HEK293T (cell line): ENCODE data around the gene MAML1.
"Not testable (repeated sequence)": the region's sequence is repeated elsewhere in the genome, so short reads cannot be mapped to it uniquely, and the experiment has no call there.

Source experiments
- CTCF ChIA-PET: fragments of 350-600 bp; formaldehyde crosslinking; extraction: SDS; loops from one replicate; lab custom pipeline; 2021; ENCODE audit warnings: antibody characterized with exemption, inconsistent platforms; lab: Yijun Ruan, JAX
- POLR2A ChIA-PET: fragments of 350-600 bp; formaldehyde crosslinking; extraction: SDS; loops from one replicate; lab custom pipeline; 2020; ENCODE audit warnings: antibody characterized with exemption, inconsistent platforms; lab: Yijun Ruan, JAX
- DNase-seq: peaks from one replicate; pipeline ENCODE4 v3.0.0; 2012; ENCODE audit warnings: mixed read lengths; ENCODE audit errors: extremely low spot score
- ARNT ChIP-seq: fragments of 450-650 bp; IDR thresholded peaks from 2 replicates; pipeline ENCODE4 v1.6.1; 2017; ENCODE audit warnings: mild to moderate bottlenecking
- BHLHE40 ChIP-seq: fragments of 450-650 bp; IDR thresholded peaks from 2 replicates; pipeline ENCODE4 v1.6.1; 2016; ENCODE audit warnings: mild to moderate bottlenecking, moderate library complexity, borderline replicate concordance
- CTBP1 ChIP-seq: fragments of 450-650 bp; IDR thresholded peaks from 2 replicates; pipeline ENCODE4 v1.6.1; 2016; ENCODE audit warnings: borderline replicate concordance
- ELF4 ChIP-seq: fragments of 450-650 bp; IDR thresholded peaks from 2 replicates; pipeline ENCODE4 v1.6.1; 2017; ENCODE audit warnings: antibody characterized with exemption
- FOXA1 ChIP-seq: fragments of 450-650 bp; IDR thresholded peaks from 2 replicates; pipeline ENCODE4 v1.6.1; 2016; ENCODE audit warnings: mild to moderate bottlenecking
- FOXK2 ChIP-seq: fragments of 450-650 bp; IDR thresholded peaks from 2 replicates; pipeline ENCODE4 v1.6.1; 2016; ENCODE audit warnings: mild to moderate bottlenecking
- FOXM1 ChIP-seq: fragments of 450-650 bp; IDR thresholded peaks from 2 replicates; pipeline ENCODE4 v1.6.1; 2017; ENCODE audit warnings: mild to moderate bottlenecking, borderline replicate concordance
- HDGF ChIP-seq: fragments of 450-650 bp; IDR thresholded peaks from 2 replicates; pipeline ENCODE4 v1.6.1; 2017; ENCODE audit warnings: antibody characterized with exemption, borderline replicate concordance
- L3MBTL2 ChIP-seq: fragments of 450-650 bp; conservative IDR thresholded peaks from 2 replicates; pipeline ENCODE4 v1.6.1; 2016; ENCODE audit warnings: mild to moderate bottlenecking
- LEF1 ChIP-seq: fragments of 450-650 bp; IDR thresholded peaks from 2 replicates; pipeline ENCODE4 v1.6.1; 2017; ENCODE audit warnings: mild to moderate bottlenecking, borderline replicate concordance
- NFRKB ChIP-seq: fragments of 450-650 bp; IDR thresholded peaks from 2 replicates; pipeline ENCODE4 v1.6.1; 2016; ENCODE audit warnings: mild to moderate bottlenecking, moderate library complexity
- PKNOX1 ChIP-seq: fragments of 450-650 bp; IDR thresholded peaks from 2 replicates; pipeline ENCODE4 v1.6.1; 2016
- SP1 ChIP-seq: fragments of 450-650 bp; IDR thresholded peaks from 2 replicates; pipeline ENCODE4 v1.6.1; 2017
- SUZ12 ChIP-seq: fragments of 450-650 bp; IDR thresholded peaks from 2 replicates; pipeline ENCODE4 v1.6.1; 2016; ENCODE audit warnings: mild to moderate bottlenecking
- TARDBP ChIP-seq: fragments of 450-650 bp; IDR thresholded peaks from 2 replicates; pipeline ENCODE4 v1.6.1; 2016
- ZNF384 ChIP-seq: fragments of 450-650 bp; IDR thresholded peaks from 2 replicates; pipeline ENCODE4 v1.6.1; 2016

MAML1 gene

DNA sequence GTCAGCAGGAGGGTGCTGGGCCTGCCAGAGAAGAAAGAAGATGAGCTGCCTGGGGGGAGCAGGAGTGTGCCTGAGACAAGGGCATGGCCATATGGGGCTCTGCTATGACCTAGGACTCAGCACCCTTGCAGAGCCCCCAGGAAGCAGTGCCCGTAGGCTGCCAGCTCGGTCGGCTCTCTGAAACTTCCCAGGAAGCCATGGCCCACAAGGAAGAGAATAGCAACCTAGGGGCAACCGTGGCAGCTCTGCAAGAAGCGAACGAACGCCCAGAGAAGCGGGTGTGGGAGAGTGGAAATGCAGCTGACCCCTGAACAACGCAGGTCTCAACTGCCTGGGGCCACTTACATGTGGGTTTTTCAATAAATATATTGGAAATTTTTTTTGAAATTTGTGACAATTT, 50.5 kb downstream of the MAML1 start:
- ChIA-PET POLR2A (no interaction called here), CTCF (no interaction called here)
- TF ChIP-seq L3MBTL2 (no peak), CTBP1 (no peak), SP1 (no peak), HDGF (no peak), FOXM1 (no peak), PKNOX1 (no peak), ZNF384 (no peak), FOXK2 (no peak), ELF4 (no peak), SUZ12 (no peak), ARNT (no peak), TARDBP (no peak), LEF1 (no peak), NFRKB (no peak), FOXA1 (no peak)
- DNase-seq, result no peak

GRCh38 chr5:179786861-179787260, 54.2 kb downstream of the MAML1 start:
- ChIA-PET CTCF (no interaction called here), POLR2A (no interaction called here)

DNA sequence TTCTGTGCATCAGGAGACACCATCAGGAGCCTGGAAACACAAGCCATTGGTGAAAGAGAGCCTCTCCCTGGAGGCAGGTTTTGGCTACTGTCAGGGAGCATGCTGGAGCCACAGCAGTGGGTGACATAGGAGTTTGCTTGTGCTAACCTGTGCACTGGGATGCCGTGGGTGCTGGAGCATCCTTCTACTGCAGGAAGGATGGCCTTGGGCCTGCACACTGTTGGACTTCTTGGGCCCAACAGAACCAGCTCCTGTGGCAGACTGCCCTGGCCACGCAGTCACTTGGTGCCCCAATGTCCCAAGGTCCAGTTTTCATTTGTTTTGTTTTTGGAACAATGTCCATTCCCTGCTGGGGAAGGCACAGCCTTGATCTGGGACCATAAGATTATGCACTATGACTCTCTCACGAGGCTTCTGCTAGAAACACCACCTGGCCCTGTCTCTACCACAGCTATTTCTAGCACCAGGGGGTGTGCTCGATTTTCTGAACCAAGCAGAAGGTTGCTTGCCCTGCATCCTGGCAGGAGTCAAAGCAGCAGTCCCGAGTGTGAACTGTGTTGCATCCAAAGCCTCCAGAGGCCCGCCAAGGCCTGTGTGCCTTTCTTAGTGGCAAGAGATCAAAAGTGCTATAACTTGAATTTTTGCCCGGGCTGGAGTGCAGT, 55.7 kb downstream of the MAML1 start:
- no peak for TF ChIP-seq ZNF384
- DNase-seq, result no peak
- ChIA-PET CTCF (interaction anchor here (1.4 kb wide), 1 partner anchor 26 kb away, joined by 5 read pairs; no protein-coding TSS in a partner anchor), POLR2A (no interaction called here)

More at GRCh38 chr5:179786861-179787260, 54.2 kb downstream of the MAML1 start:
- no peak for DNase-seq
- TF ChIP-seq ZNF384 (no peak), PKNOX1 (no peak), BHLHE40 (no peak), FOXM1 (no peak), FOXK2 (no peak)

GRCh38 chr5:179789278-179789677, 56.7 kb downstream of the MAML1 start:
- POLR2A ChIA-PET, DNase-seq: not testable (repeated sequence)
- CTCF ChIA-PET, result interaction anchor here (1.4 kb wide), 1 partner anchor 27 kb away, joined by 5 read pairs; no protein-coding TSS in a partner anchor

GRCh38 chr5:179791881-179792611, 59.4 kb downstream of the MAML1 start:
- TF ChIP-seq NFRKB (no peak), HDGF (no peak), SUZ12 (no peak), L3MBTL2 (no peak), BHLHE40 (no peak), FOXK2 (no peak), ZNF384 (no peak), PKNOX1 (no peak), TARDBP (no peak)
- CTCF ChIA-PET, result no interaction called here
- DNase-seq, result no peak
- POLR2A ChIA-PET, result interaction anchor here (0.8 kb wide), 1 partner anchor 168 kb away, joined by 3 read pairs; the partner anchor contains the start of gene HNRNPH1

GRCh38 chr5:179792612-179793467, 60.2 kb downstream of the MAML1 start:
- ChIA-PET CTCF (interaction anchor here (0.6 to 1.0 kb wide), 2 partner anchors 30 to 140 kb away, joined by 3 to 4 read pairs; no protein-coding TSS in a partner anchor), POLR2A (no interaction called here)
- no peak for TF ChIP-seq L3MBTL2
- TF ChIP-seq ARNT, result no peak
- TF ChIP-seq ZNF384, result no peak
- TF ChIP-seq ELF4, result no peak
- no peak for TF ChIP-seq TARDBP
- TF ChIP-seq FOXA1, result no peak
- TF ChIP-seq NFRKB, result no peak
- TF ChIP-seq HDGF, result no peak
- TF ChIP-seq FOXM1, result no peak
- DNase-seq, result no peak
